ENCODE results near the gene MT4. TPM values are rescaled to one million over a fixed set of nuclear protein-coding genes. Genes with fewer than 3 reads are reported as not detected.

Gene MT4
- total RNA-seq, 1 experiment from 2014 or later = not detected

DNA sequence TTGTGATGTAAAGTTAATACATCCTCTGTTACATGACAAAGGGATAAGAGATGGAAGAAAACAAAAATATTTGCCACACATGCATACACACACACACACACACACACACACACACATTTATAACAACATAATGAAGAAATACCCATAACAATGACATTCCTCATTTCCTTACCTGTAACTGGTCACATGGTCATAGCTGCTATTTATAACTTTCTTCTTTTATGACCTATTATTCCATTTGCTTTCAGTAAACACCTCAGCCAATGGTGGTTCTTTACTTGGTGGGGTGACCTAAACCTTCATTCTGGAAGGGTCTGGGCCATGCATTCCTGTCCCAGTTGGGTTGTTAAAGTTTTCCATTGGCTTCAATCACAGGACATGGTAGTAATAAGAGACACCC, 48.8 kb downstream of the MT4 start:
- Histone ChIP-seq H3K9me2 (replicated peaks; ENCODE audit: low read length) (no peaks in the 10 kb centered on the region), H3K4me1 (ENCODE audit: insufficient read depth, low read length) (peaks cover 60% of the 10 kb centered on the region), H3K27me3 (ENCODE audit: low read length) (no peaks in the 10 kb centered on the region), H4K20me1 (ENCODE audit: low read length) (no peaks in the 10 kb centered on the region), H3K9me3 (ENCODE audit: low read length) (no peaks in the 10 kb centered on the region), H3K36me3 (ENCODE audit: low read depth, low read length) (no peaks in the 10 kb centered on the region), H3K4me2 (ENCODE audit: low read length) (peak overlapping the region; percentile 40; the same call in 1 of the 2 replicates), H3K27ac (ENCODE audit: low read length) (peak overlapping the region; percentile 59), H3K79me2 (ENCODE audit: low read length) (peaks cover 13% of the 10 kb centered on the region), H3K4me3 (ENCODE audit: low read length) (no peak overlapping the region), H2AFZ (ENCODE audit: low read length) (no peak overlapping the region), H3K9ac (ENCODE audit: low read length) (no peak overlapping the region), H3F3A (ENCODE audit: low read length, unreplicated experiment) (no peaks in the 10 kb centered on the region)
- TF ChIP-seq, protein P1, sequence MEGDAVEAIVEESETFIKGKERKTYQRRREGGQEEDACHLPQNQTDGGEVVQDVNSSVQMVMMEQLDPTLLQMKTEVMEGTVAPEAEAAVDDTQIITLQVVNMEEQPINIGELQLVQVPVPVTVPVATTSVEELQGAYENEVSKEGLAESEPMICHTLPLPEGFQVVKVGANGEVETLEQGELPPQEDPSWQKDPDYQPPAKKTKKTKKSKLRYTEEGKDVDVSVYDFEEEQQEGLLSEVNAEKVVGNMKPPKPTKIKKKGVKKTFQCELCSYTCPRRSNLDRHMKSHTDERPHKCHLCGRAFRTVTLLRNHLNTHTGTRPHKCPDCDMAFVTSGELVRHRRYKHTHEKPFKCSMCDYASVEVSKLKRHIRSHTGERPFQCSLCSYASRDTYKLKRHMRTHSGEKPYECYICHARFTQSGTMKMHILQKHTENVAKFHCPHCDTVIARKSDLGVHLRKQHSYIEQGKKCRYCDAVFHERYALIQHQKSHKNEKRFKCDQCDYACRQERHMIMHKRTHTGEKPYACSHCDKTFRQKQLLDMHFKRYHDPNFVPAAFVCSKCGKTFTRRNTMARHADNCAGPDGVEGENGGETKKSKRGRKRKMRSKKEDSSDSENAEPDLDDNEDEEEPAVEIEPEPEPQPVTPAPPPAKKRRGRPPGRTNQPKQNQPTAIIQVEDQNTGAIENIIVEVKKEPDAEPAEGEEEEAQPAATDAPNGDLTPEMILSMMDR (conservative IDR thresholded peaks at IDR 0.05; ENCODE audit: low read depth, low read length) = no peak
- TF ChIP-seq EZH2phosphoT487 (IDR thresholded peaks at IDR 0.05; ENCODE audit: borderline replicate concordance, low read length) (no peak), EZH2 (IDR thresholded peaks at IDR 0.05; ENCODE audit: low read length, unreplicated experiment) (no peak)
- POLR2A ChIA-PET (ENCODE audit: unreplicated experiment) = no interaction called here
- BruUV-seq (replicated peaks) = no TSS peak
- ATAC-seq (no peak), DNase-seq (no peak)
- intact Hi-C loops (cut with micrococcal nuclease) = no loop called here
- CTCF ChIA-PET = no interaction called here

DNA sequence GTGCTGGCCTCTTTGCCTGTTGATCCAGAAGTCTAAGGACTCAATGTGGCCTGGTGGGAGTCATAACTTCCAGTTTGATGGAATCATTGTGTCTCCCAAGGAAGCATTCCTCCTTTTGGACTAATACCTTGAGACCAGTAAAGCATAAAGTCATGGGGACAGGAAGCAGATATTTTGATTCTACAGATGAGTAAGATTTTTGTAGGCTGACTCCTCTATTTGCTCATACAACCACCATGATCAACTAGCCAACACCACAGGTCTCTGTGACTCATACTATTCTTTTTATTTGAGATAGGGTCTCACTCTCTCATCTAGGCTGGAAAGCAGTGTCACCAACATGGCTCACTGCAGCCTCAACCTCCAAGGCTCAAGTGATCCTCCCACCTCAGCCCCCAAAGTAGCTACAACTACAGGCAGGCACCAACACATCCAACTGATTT, 49.7 kb downstream of the MT4 start:
- Histone ChIP-seq H3K9me3 (ENCODE audit: low read length) (no peaks in the 10 kb centered on the region), H3K9me2 (replicated peaks; ENCODE audit: low read length) (no peaks in the 10 kb centered on the region), H2AFZ (ENCODE audit: low read length) (no peak overlapping the region), H3K4me3 (ENCODE audit: low read length) (no peak overlapping the region), H3K9ac (ENCODE audit: low read length) (peak overlapping the region; percentile 43; the same call in 1 of the 2 replicates), H3F3A (ENCODE audit: low read length, unreplicated experiment) (no peaks in the 10 kb centered on the region), H3K27me3 (ENCODE audit: low read length) (no peaks in the 10 kb centered on the region), H3K36me3 (ENCODE audit: low read depth, low read length) (no peaks in the 10 kb centered on the region), H3K27ac (ENCODE audit: low read length) (peak overlapping the region; percentile 59), H3K79me2 (ENCODE audit: low read length) (peaks cover 5% of the 10 kb centered on the region; the same call in 1 of the 2 replicates), H3K4me1 (ENCODE audit: insufficient read depth, low read length) (peaks cover 59% of the 10 kb centered on the region), H4K20me1 (ENCODE audit: low read length) (no peaks in the 10 kb centered on the region), H3K4me2 (ENCODE audit: low read length) (peak overlapping the region; percentile 40)
- ATAC-seq (peak; percentile 68), DNase-seq (peak; percentile 84)
- ChIA-PET CTCF (no interaction called here), POLR2A (ENCODE audit: unreplicated experiment) (no interaction called here)
- intact Hi-C loops (cut with micrococcal nuclease) = no loop called here
- no TSS peak for BruUV-seq (replicated peaks)
- TF ChIP-seq, protein P1 (conservative IDR thresholded peaks at IDR 0.05; ENCODE audit: low read depth, low read length) = no peak
- no peak for TF ChIP-seq EZH2 (IDR thresholded peaks at IDR 0.05; ENCODE audit: low read length, unreplicated experiment)
- TF ChIP-seq EZH2phosphoT487 (IDR thresholded peaks at IDR 0.05; ENCODE audit: borderline replicate concordance, low read length) = no peak

DNA sequence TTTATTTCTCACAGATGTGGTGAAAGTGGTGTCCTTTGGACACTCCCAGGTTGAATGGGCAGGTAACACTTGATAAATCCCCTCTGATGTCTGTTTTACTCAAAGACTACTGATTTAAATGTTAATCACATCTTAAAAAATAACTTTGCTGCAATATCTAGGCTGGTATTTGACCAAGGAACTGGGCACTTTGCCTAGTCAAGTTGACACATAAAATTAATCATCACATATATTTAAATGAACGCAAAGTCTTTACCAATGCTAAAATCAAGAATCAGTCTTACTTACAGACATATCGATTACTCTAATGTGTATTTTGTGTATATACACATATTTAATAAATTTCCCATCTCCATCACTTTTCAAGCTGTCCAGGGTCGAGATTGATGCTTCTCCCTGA, 50.5 kb downstream of the MT4 start:
- peak overlapping the region; percentile 43; the same call in 1 of the 2 replicates for H3K9ac ChIP-seq (ENCODE audit: low read length)
- no peak overlapping the region for H3K4me3 ChIP-seq (ENCODE audit: low read length)
- H3K27ac ChIP-seq (ENCODE audit: low read length) = peak overlapping the region; percentile 59
- H3K79me2 ChIP-seq (ENCODE audit: low read length) = peaks cover 4% of the 10 kb centered on the region; the same call in 1 of the 2 replicates
- no peaks in the 10 kb centered on the region for H3K27me3 ChIP-seq (ENCODE audit: low read length)
- H3K36me3 ChIP-seq (ENCODE audit: low read depth, low read length) = no peaks in the 10 kb centered on the region
- ChIA-PET POLR2A (ENCODE audit: unreplicated experiment) (no interaction called here), CTCF (no interaction called here)
- ATAC-seq (peak; percentile 29; the same call in 1 of the 2 replicates), DNase-seq (peak; percentile 63)
- H3F3A ChIP-seq (ENCODE audit: low read length, unreplicated experiment) = no peaks in the 10 kb centered on the region
- intact Hi-C loops (cut with micrococcal nuclease) = no loop called here
- peak overlapping the region; percentile 40 for H3K4me2 ChIP-seq (ENCODE audit: low read length)
- no peak for TF ChIP-seq EZH2phosphoT487 (IDR thresholded peaks at IDR 0.05; ENCODE audit: borderline replicate concordance, low read length)
- TF ChIP-seq, protein P1 (conservative IDR thresholded peaks at IDR 0.05; ENCODE audit: low read depth, low read length) = no peak
- TF ChIP-seq EZH2 (IDR thresholded peaks at IDR 0.05; ENCODE audit: low read length, unreplicated experiment) = no peak
- no peaks in the 10 kb centered on the region for H3K9me2 ChIP-seq (replicated peaks; ENCODE audit: low read length)
- peaks cover 51% of the 10 kb centered on the region for H3K4me1 ChIP-seq (ENCODE audit: insufficient read depth, low read length)
- H2AFZ ChIP-seq (ENCODE audit: low read length) = no peak overlapping the region
- H3K9me3 ChIP-seq (ENCODE audit: low read length) = no peaks in the 10 kb centered on the region
- BruUV-seq (replicated peaks) = no TSS peak
- H4K20me1 ChIP-seq (ENCODE audit: low read length) = no peaks in the 10 kb centered on the region
